HG03469 (cell line): ENCODE measurements around the gene HSD17B11.
"Not testable (repeated sequence)": the region's sequence is repeated elsewhere in the genome, so short reads cannot be mapped to it uniquely, and the experiment has no call there.

ENCODE experiments used
- ATAC-seq: cut with Tn5 transposase; IDR thresholded peaks from one replicate; pipeline ENCODE4 v1.9.1; 2021; ENCODE audit warnings: mild to moderate bottlenecking, moderate library complexity, moderate number of reproducible peaks; ENCODE audit not compliant: unreplicated experiment

Gene HSD17B11

DNA sequence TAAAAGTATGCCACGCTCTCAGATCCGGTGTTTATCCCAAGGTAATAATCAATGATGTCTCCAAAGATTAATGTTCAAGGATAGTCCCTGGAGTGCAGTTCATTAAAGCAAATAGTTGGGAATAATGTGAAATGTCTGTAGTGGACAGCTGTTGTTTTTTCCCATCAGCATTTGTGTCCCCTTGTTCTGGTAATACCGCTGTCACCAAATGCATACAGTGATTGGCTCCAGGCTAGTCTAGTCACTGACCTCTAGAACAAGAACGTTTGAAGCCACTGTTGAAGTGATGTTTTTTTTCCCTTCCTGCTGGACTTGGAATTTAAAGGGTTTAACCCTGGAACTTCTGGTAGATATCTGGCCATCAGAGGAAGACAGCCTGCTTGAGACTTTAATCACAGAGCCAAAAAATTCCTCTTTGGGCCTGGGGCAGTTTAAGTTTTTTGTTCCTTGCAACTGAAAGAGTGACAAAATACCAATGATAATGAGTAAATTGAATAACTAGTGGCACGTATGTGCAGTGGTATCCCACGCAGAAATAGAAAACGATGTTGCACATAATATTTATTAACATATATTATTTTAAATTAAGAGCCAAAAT lies 30.6 kb downstream of the HSD17B11 start:
- no peak for ATAC-seq

DNA sequence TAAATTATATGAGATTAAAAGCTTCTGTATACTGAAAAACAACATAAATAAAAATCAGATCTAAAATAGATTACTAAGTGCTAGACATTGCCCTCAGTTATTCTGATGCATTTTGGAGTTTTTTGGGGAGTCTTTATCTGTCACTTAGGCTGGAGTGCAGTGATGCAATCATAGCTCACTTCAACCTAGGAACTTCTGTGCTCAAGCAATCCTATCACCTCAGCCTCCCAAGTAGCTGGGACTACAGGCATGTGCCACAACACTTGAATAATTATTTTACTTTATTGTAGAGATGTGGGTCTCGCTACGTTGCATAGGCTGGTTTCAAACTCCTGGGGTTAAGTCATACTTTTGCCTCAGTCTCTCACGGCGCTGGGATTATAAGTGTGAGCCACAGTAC lies 31.7 kb downstream of the HSD17B11 start:
- ATAC-seq = no peak

DNA sequence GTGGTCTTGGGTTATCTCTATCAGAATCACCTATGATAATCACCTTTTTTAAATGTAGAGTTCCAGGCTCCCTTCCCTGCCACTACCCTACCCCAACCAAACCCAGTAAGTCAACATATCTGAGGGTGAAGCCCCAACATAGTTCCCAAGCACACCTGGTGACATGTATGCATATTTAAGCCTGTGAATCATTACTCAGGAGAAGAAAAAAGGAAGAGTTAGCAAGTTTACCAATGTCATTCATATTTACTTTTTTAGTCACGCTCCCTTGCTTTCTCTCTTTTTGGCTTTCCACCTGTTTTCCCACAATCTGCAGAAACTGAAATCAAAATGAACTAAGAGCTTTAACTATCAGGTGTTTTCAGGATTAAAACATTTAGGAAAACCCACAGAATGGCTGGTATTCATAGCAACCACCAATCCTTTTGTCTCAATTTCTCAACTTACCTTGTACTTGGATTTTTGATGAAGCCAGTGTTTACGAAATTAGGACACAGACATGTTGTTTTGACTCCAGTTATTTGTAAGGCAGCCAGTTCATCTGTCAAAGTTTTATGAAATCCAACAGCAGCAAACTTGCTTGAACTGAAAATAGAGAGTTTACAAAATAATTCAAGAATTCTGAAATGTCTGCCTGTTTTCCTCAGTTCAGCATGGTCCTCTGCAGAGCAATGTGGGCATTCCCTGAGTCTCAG lies 34.0 kb downstream of the HSD17B11 start:
- no peak for ATAC-seq

DNA sequence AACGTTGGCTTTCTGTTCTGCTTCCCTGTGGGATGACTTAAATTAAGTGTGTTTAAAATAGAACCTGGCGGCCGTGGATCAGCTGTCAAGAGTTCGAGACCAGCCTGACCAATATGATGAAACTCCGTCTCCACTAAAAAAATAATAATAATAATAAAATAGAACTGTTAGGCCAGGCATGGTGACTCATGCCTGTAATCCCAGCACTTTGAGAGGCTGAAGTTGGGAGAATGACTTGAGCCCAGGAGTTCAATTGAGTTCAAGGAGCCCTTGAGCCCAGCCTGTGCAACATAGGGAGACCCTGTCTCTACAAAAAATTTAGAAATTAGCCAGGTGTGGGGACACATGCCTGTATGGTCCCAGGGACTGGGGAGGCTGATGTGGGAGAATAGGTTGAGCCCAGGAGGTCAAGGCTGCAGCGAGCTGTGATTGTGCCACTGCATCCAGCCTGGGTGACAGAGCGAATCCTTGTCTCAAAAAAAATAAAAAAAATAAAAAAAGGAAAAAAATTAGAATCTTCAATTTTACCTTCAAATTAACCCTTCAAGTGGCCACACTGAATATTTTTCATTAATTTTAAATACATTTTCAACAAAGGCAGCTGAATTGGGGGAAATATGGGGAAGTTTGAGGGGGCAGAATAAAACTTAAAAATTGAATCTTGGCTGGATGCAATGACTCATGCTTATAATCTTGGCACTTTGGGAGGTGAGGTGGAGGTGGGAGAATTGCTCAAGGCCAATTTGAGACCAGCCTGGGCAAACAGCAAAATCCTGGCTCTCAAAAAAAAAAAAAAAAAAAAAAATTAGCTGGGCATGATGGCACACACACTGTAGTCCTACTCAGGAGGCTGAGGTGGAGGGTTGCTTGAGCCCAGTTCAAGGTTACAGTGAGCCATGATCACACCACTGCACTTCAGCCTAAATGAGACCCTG lies 36.6 kb downstream of the HSD17B11 start:
- no peak for ATAC-seq

DNA sequence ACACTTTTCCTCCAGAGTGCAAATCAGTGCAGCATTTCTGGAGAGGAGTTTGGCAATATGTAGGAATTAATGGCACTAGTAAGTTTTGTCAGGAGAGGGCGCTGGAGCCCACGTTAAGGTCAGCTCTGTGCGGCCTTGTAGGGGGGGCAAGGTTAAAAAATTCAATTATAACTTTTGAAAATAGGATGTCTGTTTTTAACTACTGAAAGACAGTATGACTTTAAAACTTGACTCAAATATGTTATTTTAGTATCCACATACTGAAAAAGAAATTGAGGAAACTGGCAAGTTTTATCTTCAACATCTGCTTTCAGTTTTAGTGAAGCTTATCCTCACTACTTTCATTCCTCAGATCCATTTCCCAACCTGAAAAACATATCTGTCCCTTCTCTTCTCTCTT lies 37.4 kb downstream of the HSD17B11 start:
- peak; percentile 76 for ATAC-seq

DNA sequence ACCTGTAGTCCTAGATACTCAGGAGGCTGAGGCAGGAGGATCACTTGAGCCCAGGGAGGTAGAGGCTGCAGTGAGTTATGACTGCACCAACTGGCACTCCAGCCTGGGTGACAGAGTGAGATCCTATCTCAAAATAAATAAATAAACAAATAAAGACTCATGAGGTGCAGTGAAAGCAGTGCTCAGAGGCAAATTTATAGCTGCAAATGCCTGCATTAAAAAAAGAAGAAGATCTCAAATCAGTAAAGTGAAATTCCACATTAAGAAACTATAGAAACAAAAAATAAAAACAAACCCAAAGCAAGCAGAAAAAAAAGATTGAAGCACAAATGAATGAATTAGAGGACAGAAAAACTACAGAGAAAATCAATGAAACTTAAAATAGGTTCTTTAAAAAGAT lies 45.8 kb downstream of the HSD17B11 start:
- no peak for ATAC-seq

DNA sequence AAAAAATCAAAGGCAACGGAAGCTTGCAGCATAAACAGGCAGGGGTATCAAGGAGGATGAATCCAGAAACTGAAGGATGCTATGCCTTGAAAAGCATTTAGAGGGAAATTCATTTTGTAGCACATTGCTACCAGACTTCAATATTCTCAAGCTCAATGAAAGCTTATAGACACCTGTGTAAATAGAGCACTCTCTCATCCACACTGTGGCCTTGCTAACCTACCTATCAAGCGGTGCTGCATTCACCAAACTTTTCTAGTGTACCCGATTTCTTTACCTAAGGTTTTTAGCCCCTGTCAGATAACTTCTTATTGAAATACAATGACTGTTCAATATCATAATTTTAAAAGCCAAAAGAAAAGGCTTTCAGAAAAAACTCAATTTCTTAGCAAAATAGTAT lies 48.1 kb downstream of the HSD17B11 start:
- ATAC-seq = no peak

DNA sequence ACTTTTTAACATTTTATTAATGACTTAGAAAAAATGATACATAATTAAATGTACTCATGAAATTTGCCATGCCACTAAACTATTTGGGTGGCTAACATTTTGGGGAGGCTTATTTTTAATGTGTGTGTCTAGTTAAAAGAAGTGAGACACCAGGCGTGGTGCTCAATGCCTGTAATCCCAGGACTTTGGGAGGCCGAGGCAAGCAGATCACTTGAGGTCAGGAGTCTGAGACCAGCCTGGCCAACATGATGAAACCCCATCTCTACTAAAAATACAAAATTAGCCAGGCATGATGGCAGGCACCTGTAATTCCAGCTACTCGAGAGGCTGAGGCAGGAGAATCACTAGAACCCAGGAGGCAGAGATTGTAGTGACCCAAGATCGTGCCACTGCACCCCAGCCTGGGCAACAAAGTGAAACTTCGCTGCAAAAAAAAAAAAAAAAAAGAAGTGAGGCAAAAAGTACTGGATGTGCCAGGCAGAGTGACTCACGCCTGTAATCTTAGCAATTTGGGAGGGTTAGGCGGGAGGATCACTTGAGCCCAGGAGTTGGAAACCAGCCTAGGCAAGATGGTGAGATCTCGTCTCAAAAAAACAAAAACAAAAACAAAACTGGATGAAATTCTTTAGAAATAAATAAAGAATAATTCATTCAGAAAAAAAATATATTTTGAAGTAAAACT lies 48.9 kb downstream of the HSD17B11 start:
- not testable (repeated sequence) for ATAC-seq

DNA sequence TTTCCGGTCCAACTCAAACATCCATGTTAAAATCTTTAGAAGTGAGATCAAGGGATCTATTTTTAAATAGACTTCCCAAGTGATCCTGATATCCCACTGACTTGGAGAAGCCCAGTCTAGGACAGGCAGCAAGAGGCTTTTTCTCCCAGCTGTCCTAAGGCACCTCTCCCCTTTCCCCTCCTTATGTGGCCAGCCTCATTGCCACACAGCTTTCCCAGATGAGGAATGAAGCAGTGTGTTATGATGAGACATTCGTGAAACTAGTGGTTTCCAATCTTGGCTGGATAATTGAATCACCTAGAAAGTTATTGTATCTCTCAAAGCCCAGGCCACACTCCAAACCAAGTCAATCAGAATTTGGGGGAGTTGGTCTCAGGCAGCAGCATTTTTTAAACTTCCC lies 51.5 kb downstream of the HSD17B11 start:
- ATAC-seq = no peak

DNA sequence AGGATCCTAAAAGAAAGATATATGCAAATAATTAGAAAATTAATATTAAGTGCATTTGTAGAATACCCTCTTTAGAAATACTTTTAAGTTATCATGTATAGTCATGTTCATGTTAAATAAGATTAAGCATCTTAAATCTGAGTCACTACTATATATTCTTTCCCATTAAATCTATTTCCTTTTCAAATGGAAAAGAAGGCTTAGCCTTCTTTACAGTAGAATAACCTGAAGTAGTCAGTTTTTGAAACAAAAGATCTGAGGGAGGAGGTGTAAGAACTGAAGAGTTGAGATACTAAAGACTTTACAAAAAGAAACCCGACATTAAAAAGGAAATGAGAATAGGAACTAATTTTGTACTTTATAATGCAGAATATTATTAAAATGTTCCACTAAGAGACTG lies 53.6 kb downstream of the HSD17B11 start:
- ATAC-seq = no peak

DNA sequence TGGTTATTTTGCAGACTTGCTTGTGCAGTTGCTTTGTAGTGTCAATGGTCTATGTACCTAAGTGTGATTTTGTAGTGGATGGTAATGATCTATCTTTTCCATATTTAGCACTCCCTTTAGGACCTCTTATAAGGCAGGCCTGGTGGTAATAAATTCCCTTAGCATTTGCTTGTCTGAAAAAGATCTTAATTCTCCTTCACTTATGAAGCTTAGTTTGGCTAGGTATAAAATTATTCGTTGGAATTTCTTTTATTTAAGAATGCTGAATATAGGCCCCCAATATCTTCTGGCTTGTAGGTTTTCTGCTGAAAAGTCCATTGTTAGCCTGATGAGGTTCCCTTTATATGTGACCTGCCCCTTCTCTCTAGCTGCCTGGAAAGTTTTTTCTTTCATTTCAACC lies 57.7 kb downstream of the HSD17B11 start:
- ATAC-seq = no peak

DNA sequence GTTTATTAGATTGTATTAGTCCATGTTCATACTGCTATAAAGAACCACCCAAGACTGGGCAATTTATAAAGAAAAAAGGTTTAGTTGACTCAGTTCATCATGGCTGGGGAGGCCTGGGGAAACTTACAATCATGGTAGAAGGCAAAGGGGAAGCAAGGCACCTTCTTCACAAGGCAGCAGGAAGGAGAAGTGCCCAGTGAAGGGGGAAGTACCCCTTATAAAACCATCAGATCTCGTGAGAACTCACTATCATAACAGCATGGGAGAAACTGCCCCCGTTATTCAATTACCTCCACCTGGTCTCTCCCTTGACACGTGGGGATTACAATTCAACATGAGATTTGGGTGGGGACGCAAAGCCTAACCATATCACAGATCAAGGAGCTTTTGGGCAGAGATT lies 60.2 kb downstream of the HSD17B11 start:
- no peak for ATAC-seq

DNA sequence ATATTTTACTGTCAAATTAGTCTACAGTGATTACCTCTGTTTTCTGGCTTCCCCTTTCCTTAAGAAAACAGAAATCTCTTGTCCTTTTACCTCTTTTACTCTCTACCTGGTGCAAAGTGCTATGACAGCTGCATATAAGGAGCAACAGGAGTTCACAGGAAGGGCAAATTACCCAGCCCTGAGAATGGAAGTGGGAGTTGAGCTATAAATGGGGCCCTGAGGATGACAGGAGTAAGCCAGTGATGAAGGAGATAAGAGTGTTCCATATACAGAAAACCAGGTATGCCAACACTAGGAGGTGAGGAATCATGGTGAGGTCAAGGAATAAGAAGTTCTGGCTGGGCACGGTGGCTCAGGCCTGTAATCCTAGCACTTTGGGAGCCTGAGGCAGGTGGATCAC lies 63.9 kb downstream of the HSD17B11 start:
- no peak for ATAC-seq

DNA sequence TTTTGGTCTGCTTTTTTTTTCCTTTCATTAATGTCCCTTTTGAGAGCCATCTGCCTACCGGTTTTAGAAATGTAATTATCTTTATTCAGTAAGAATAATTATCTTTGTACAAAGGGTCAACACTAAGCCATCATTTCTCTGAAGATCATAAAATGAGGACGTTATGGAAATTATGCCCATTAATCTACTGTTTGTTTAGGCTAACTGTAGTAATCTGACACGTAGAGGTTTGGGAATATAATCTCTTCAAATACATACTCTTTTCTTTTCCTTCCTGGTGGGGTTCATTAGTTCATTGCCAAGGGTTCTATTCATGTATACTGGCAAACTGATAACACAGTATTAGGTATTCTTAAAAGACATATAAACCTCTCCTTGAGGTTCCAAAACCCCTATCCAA lies 64.5 kb downstream of the HSD17B11 start:
- ATAC-seq = no peak

DNA sequence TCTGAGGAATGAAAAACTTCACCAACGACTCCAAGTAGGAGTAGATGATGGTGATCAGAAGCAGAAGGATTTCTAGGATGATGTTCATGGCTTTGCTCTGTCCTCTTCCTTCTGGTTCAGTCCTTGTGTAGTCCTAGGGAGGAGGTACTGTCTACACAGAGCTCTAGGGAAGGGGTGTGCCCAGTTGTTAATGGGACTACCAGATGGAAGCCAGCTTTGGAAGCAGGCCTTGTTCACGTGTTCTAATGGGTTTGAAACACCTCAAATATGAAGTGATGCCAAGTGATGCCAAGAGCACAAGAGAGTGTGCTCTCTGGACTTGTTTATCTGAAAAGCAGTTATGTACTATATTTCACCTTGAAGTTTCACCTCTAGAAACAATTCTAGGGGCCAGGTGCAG lies 68.2 kb downstream of the HSD17B11 start, which contains the start of gene HSD17B13:
Gene HSD17B13 (minus strand): TSS at position 129 of the 400 bp plus-strand sequence. CDS start 41 bp downstream, at position 88.
- ATAC-seq = no peak

DNA sequence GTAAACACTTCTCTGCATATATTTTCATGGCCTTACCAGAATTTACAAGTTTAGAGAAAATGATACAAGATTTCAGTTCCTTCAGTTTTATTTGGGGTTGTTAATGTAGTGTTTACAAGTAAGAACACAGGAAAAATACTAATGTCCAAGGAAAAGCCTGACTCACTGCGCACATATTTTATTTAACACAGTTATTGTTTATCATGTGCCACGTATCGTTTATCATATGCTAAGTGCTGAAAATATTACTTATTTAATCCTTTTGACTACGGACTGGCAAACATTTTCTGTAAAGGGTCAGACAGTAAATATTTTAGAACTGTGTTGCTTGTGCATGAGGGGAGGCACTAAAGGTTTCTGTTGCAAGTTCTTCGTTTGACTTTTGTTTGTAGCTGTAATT lies 69.1 kb downstream of the HSD17B11 start:
- ATAC-seq = no peak

DNA sequence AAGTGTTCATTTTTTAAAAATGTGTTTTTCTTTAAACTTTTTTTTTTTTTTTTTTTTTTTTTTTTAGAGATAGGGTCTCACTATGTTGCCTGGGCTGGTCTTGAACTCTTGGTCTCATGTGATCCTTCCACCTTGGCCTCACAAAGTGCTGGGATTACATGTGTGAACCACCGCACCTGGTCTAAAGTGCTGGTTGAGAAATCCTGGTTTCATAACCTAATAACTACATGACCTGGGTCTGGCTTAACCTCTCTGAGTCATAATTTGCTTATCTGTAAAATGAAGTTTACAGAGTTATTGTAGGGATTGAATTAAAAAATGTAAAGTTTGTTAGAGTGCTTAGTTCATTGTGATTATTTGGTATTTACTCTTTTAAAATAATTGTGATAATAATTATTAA lies 73.5 kb downstream of the HSD17B11 start:
- no peak for ATAC-seq

DNA sequence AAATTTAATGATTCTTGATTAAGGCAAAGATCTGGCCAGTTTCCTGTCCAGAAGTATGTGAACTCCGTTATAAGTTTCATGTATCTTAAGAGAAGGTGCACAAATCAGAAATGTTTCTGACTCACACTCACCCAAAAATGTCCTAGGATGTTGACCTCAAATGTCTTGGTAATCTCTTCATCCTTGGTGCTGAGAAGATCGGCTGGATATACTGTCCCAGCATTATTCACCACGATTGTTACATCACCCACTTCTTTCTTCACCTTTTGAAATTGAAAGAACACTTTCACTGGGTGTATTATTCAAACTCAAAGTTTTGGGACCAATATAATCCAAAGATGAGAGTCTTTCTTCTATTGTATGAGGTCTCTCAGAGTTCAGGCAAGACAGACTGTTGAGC lies 74.0 kb downstream of the HSD17B11 start:
- no peak for ATAC-seq

DNA sequence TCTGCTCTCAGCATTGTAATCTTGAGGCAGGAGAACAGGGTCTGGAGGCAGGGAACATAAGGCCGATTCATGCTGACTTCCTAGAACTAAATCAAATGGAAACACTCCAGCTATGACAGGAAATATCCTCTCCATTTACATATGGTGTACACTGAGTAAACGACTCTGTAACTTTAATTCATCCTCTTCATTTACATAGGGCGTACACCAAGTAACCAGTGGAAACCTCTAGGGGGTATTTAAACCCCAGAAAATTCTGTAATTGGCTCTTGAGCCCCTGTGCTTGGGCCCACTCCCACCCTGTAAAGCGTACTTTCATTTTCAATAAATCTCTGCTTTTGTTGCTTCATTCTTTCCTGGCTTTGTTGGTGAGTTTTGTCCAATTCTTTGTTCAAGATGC lies 76.0 kb downstream of the HSD17B11 start:
- ATAC-seq = not testable (repeated sequence)

DNA sequence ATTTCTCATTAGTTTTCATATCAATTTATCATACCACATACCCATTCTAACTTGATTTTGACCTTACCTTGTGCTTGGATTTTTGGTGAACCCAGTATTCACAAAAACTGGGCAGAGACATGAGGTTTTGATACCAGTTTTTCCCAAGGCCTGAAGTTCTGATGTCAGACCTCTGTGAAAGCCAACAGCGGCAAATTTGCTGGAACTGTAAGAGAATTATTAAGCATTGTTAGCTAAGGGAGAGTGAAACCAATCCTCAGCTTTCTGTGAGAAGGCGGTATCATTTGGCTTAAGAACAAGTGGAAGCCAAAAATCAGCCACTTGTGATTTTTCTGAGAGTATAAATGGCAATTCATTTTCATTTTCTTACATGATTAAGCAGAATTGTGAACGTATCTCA lies 77.2 kb downstream of the HSD17B11 start:
- no peak for ATAC-seq

DNA sequence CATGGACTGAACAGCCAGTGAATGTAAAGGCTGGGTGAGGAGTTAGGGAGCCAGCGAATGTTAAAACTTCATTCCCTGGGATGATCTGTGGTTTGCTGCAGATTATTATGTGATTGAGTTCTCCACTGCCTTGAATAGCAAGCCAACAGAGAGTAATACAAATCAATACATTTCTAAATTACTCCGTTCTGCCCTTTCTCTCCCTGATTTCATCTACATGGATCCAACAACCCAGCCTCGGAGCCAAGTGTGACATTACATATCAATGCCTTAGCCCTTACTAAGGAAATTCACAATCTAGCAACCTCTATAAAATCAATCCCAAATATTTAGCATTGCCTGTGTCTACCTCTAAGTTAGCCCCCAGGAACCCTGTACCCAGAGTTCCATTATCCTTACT lies 79.3 kb downstream of the HSD17B11 start:
- no peak for ATAC-seq
